OCI-LY1 (cell line): ENCODE measurements around the gene SRSF8.

Experiments used
- H2AFZ ChIP-seq: fragments of 200-600 bp; sonication (generic), shearing (Covaris generic); 2 replicates; pipeline ENCODE4 v1.6.0; 2014; ENCODE audit warnings: antibody characterized with exemption, mild to moderate bottlenecking, low read length
- H3F3A ChIP-seq: fragments of 200-600 bp; sonication (generic), shearing (Covaris generic); 2 replicates; pipeline ENCODE4 v1.6.0; 2014; ENCODE audit warnings: mild to moderate bottlenecking, antibody characterized with exemption, low read length, moderate library complexity; ENCODE audit not compliant: insufficient read depth
- H3K27ac ChIP-seq: fragments of 200-600 bp; sonication (generic); 2 replicates; pipeline ENCODE4 v1.5.1; 2014; ENCODE audit warnings: low read length, mixed run types, mild to moderate bottlenecking, low read depth; ENCODE audit not compliant: poor library complexity, severe bottlenecking
- H3K27me3 ChIP-seq: fragments of 200-600 bp; sonication (generic); 2 replicates; pipeline ENCODE4 v1.6.0; 2014; ENCODE audit warnings: antibody characterized with exemption, mild to moderate bottlenecking, low read length, moderate library complexity; ENCODE audit not compliant: insufficient read depth
- H3K36me3 ChIP-seq: fragments of 200-600 bp; sonication (generic); 2 replicates; pipeline ENCODE4 v1.6.1; 2014; ENCODE audit warnings: mild to moderate bottlenecking, antibody characterized with exemption, low read length, moderate library complexity, mixed read lengths; ENCODE audit not compliant: insufficient read depth
- H3K4me1 ChIP-seq: fragments of 200-600 bp; sonication (generic); 2 replicates; pipeline ENCODE4 v1.5.1; 2014; ENCODE audit warnings: mild to moderate bottlenecking, low read length, moderate library complexity; ENCODE audit not compliant: insufficient read depth, severe bottlenecking
- H3K4me2 ChIP-seq: fragments of 200-600 bp; sonication (generic), shearing (Covaris generic); 2 replicates; pipeline ENCODE4 v1.6.1; 2014; ENCODE audit warnings: low read length
- H3K4me3 ChIP-seq: fragments of 200-600 bp; sonication (generic); 2 replicates; pipeline ENCODE4 v1.5.1; 2014; ENCODE audit warnings: low read length, low read depth, mild to moderate bottlenecking, mixed read lengths; ENCODE audit not compliant: poor library complexity, severe bottlenecking
- H3K79me2 ChIP-seq: fragments of 200-600 bp; shearing (Covaris generic); 2 replicates; pipeline ENCODE4 v1.6.1; 2016; ENCODE audit warnings: mixed run types, low read length, mixed read lengths; ENCODE audit not compliant: insufficient read depth
- H3K9ac ChIP-seq: fragments of 200-600 bp; sonication (generic), shearing (Covaris generic); 2 replicates; pipeline ENCODE4 v1.6.1; 2014; ENCODE audit warnings: mild to moderate bottlenecking, low read length, mixed read lengths
- H3K9me2 ChIP-seq: fragments of 200-600 bp; sonication (generic), shearing (Covaris generic); 2 replicates; pipeline ENCODE4 v1.6.1; 2014; ENCODE audit warnings: low read depth, mild to moderate bottlenecking, low read length, mixed read lengths
- H3K9me3 ChIP-seq: fragments of 200-600 bp; shearing (Covaris generic); 2 replicates; pipeline ENCODE4 v1.6.1; 2014; ENCODE audit warnings: low read length, mixed read lengths
- H4K20me1 ChIP-seq: fragments of 200-600 bp; sonication (generic), shearing (Covaris generic); 2 replicates; pipeline ENCODE4 v1.6.0; 2016; ENCODE audit warnings: mild to moderate bottlenecking, low read length; ENCODE audit not compliant: insufficient read depth
- EZH2 ChIP-seq: fragments of 200-600 bp; sonication (generic), shearing (Covaris generic); IDR thresholded peaks from 2 replicates; pipeline ENCODE4 v1.8.0; 2017; ENCODE audit warnings: borderline replicate concordance, mixed run types, mild to moderate bottlenecking, antibody characterized with exemption, low read length, moderate library complexity, mixed read lengths
- TF ChIP-seq, protein P1 (sequence below): fragments of 200-600 bp; sonication (generic), shearing (Covaris generic); IDR thresholded peaks from 2 replicates; pipeline ENCODE4 v1.5.1; 2017; ENCODE audit warnings: mild to moderate bottlenecking, antibody characterized with exemption, low read length, moderate library complexity, mixed read lengths

SRSF8 gene

DNA sequence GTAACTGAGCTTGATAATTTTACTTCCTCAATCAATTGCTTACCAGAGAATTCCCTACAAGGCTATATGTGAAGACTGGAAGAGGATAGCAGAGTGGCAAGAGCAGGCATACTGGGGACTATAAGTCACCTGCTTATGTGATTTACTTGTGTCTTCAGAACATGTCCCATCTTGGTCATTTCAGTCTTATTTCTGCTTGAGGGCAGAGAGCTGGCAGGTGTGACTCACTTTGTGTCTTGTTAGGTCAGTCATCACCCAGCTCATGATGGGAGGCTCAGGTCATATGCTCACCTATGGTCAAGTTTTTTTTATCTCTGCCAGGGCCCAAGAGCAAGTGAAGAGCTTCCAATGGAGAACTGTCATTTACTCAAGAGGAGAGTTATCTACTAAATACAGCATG, 6.2 kb downstream of the SRSF8 start:
- Histone ChIP-seq H3K9ac (no peak overlapping the region), H4K20me1 (no peaks in the 10 kb centered on the region), H3K9me3 (no peaks in the 10 kb centered on the region), H3K9me2 (no peaks in the 10 kb centered on the region), H3K36me3 (no peaks in the 10 kb centered on the region), H3F3A (no peaks in the 10 kb centered on the region), H3K4me1 (peaks cover 12% of the 10 kb centered on the region), H3K79me2 (no peaks in the 10 kb centered on the region), H3K4me3 (no peak overlapping the region), H3K27ac (no peak overlapping the region), H2AFZ (no peak overlapping the region), H3K4me2 (no peak overlapping the region), H3K27me3 (no peaks in the 10 kb centered on the region)
- no peak for TF ChIP-seq EZH2
- TF ChIP-seq, protein P1, sequence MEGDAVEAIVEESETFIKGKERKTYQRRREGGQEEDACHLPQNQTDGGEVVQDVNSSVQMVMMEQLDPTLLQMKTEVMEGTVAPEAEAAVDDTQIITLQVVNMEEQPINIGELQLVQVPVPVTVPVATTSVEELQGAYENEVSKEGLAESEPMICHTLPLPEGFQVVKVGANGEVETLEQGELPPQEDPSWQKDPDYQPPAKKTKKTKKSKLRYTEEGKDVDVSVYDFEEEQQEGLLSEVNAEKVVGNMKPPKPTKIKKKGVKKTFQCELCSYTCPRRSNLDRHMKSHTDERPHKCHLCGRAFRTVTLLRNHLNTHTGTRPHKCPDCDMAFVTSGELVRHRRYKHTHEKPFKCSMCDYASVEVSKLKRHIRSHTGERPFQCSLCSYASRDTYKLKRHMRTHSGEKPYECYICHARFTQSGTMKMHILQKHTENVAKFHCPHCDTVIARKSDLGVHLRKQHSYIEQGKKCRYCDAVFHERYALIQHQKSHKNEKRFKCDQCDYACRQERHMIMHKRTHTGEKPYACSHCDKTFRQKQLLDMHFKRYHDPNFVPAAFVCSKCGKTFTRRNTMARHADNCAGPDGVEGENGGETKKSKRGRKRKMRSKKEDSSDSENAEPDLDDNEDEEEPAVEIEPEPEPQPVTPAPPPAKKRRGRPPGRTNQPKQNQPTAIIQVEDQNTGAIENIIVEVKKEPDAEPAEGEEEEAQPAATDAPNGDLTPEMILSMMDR: no peak

DNA sequence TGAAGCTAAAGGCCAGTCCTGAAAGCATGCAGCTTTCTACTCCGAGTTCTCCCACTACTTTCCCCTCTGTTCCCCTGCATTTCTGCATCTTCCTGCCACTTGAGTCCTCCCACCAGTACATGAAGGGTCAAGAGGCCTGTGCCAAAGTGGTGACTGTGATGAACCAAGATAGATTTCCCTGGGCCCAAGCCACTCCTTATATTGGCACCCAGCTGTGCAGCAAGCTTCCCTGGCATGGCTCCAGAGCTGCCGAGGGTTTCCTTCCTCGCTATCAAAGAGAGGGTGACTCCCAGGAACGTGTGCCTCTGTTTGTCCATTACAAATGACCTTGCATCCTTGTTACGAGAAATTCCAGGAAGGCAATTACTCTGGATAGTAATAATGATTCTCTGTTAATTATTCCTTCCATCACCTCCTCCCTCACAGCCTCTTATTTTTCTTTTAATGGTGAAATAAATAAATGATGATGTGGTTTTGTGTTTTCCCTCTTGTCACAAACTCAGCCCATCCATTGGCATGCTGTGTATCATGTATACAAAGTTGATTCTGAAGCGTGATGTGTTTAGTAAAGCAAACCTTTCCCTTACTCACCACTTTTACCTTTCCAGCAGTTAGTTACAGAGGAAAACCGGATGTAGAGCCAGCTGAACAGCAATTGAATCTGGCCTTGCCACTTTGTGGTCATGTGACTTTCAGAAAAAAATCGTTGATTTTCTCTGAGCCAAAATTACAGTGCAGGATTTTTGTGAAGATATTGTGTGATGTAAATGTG, 8.3 kb downstream of the SRSF8 start:
- Histone ChIP-seq H3K9me2 (no peaks in the 10 kb centered on the region), H3K4me3 (no peak overlapping the region), H3K4me2 (no peak overlapping the region), H3K27ac (no peak overlapping the region), H3K4me1 (no peaks in the 10 kb centered on the region), H3F3A (no peaks in the 10 kb centered on the region), H2AFZ (no peak overlapping the region), H3K27me3 (no peaks in the 10 kb centered on the region), H3K9ac (no peak overlapping the region), H3K9me3 (no peaks in the 10 kb centered on the region), H3K79me2 (no peaks in the 10 kb centered on the region), H4K20me1 (no peaks in the 10 kb centered on the region), H3K36me3 (no peaks in the 10 kb centered on the region)
- TF ChIP-seq EZH2: no peak

DNA sequence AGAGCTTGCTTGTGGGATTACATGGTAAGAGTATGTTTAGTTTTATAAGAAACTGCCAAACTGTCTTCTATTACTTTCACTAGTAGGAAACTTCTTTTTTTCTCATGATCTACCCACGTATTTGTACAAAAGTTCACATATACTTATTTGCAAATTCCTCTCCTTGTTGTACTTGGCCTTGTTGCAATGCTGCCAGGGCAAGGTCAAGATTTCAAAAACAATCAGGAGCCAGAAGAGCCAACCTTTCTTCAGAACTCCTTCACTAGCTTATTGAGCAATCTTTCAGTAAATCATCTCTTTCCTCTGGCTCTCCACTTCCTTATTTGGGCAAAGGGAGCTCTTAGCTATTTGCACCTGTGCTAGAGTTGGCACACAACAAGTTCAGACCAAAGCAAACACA, 9.7 kb downstream of the SRSF8 start:
- H3K4me1 ChIP-seq: no peaks in the 10 kb centered on the region

More for the DNA sequence above, 9.7 kb downstream of the SRSF8 start:
- H3K9ac ChIP-seq: no peak overlapping the region
- no peaks in the 10 kb centered on the region for H3K9me3 ChIP-seq
- H3F3A ChIP-seq: no peaks in the 10 kb centered on the region
- H3K27me3 ChIP-seq: no peaks in the 10 kb centered on the region
- H3K27ac ChIP-seq: no peak overlapping the region
- H3K36me3 ChIP-seq: no peaks in the 10 kb centered on the region
- no peak overlapping the region for H3K4me2 ChIP-seq
- H3K4me3 ChIP-seq: no peak overlapping the region
- TF ChIP-seq, protein P1: no peak
- TF ChIP-seq EZH2: no peak
- no peaks in the 10 kb centered on the region for H4K20me1 ChIP-seq
- no peak overlapping the region for H2AFZ ChIP-seq
- H3K79me2 ChIP-seq: no peaks in the 10 kb centered on the region
- no peaks in the 10 kb centered on the region for H3K9me2 ChIP-seq
